Trophoblast cell (in vitro differentiated cells and primary cell): Measurements from ENCODE around the gene SPDYE1.
"Not testable (repeated sequence)": the region's sequence is repeated elsewhere in the genome, so short reads cannot be mapped to it uniquely, and the experiment has no call there.

Experiments
- DNase-seq, 2 donors: peaks; one replicate each; pipeline ENCODE4 v3.0.0-alpha.2; 2016
- H2AFZ ChIP-seq: 2 replicates; pipeline ENCODE4 v1.6.1; 2013; ENCODE audit warnings: low read length, moderate library complexity, mild to moderate bottlenecking; ENCODE audit not compliant: insufficient read depth, poor library complexity
- H2AK5ac ChIP-seq: 2 replicates; pipeline ENCODE4 v1.6.1; 2013; ENCODE audit warnings: mild to moderate bottlenecking, low read length
- H2BK120ac ChIP-seq: 2 replicates; pipeline ENCODE4 v1.6.1; 2013; ENCODE audit warnings: low read length, mild to moderate bottlenecking, moderate library complexity; ENCODE audit not compliant: insufficient read depth, poor library complexity
- H2BK12ac ChIP-seq: 2 replicates; pipeline ENCODE4 v1.6.1; 2013; ENCODE audit warnings: mild to moderate bottlenecking, low read length, moderate library complexity
- H2BK5ac ChIP-seq: 2 replicates; pipeline ENCODE4 v1.6.1; 2013; ENCODE audit warnings: low read length, low read depth, moderate library complexity, mild to moderate bottlenecking; ENCODE audit not compliant: poor library complexity
- H3K14ac ChIP-seq: 2 replicates; pipeline ENCODE4 v1.6.1; 2013; ENCODE audit warnings: mild to moderate bottlenecking, low read length
- H3K18ac ChIP-seq: 2 replicates; pipeline ENCODE4 v1.6.1; 2013; ENCODE audit warnings: mild to moderate bottlenecking, low read length
- H3K23ac ChIP-seq: 2 replicates; pipeline ENCODE4 v1.6.1; 2013; ENCODE audit warnings: low read length
- H3K27ac ChIP-seq: 2 replicates; pipeline ENCODE4 v1.5.1; 2013; ENCODE audit warnings: low read depth, mild to moderate bottlenecking, inconsistent platforms, low read length, moderate library complexity
- H3K27me3 ChIP-seq: 2 replicates; pipeline ENCODE4 v1.6.1; 2013; ENCODE audit warnings: inconsistent platforms, mild to moderate bottlenecking, low read length, moderate library complexity; ENCODE audit not compliant: insufficient read depth
- H3K36me3 ChIP-seq, 2 experiments: 1 replicate in 1 of 2; 2 replicates in 1 of 2; pipeline ENCODE4 v1.6.1; 2013; ENCODE audit warnings: low read length in 2 of 2, mild to moderate bottlenecking in 2 of 2, moderate library complexity in 1 of 2; ENCODE audit not compliant: insufficient read depth in 2 of 2, control insufficient read depth in 1 of 2
- H3K4ac ChIP-seq: 2 replicates; pipeline ENCODE4 v1.6.1; 2013; ENCODE audit warnings: low read depth, mild to moderate bottlenecking, low read length, moderate library complexity
- H3K4me1 ChIP-seq, 2 experiments: 1 replicate in 1 of 2; 2 replicates in 1 of 2; pipeline ENCODE4 v1.6.1; 2013; ENCODE audit warnings: low read length in 2 of 2, mild to moderate bottlenecking in 2 of 2, moderate library complexity in 1 of 2; ENCODE audit not compliant: insufficient read depth in 2 of 2, control insufficient read depth in 1 of 2
- H3K4me2 ChIP-seq: 2 replicates; pipeline ENCODE4 v1.6.1; 2013; ENCODE audit warnings: inconsistent platforms, mild to moderate bottlenecking, low read length, moderate library complexity
- H3K4me3 ChIP-seq: 2 replicates; pipeline ENCODE4 v1.5.1; 2013; ENCODE audit warnings: mild to moderate bottlenecking, low read depth, low read length, inconsistent platforms
- H3K79me1 ChIP-seq: one replicate; pipeline ENCODE4 v1.6.1; 2013; ENCODE audit warnings: low read length
- H3K79me2 ChIP-seq: 2 replicates; pipeline ENCODE4 v1.6.1; 2013; ENCODE audit warnings: low read length, mild to moderate bottlenecking; ENCODE audit not compliant: control insufficient read depth, insufficient read depth, poor library complexity
- H3K9ac ChIP-seq: 2 replicates; pipeline ENCODE4 v1.6.1; 2013; ENCODE audit warnings: mild to moderate bottlenecking, low read length
- H3K9me3 ChIP-seq: 2 replicates; pipeline ENCODE4 v1.6.1; 2013; ENCODE audit warnings: low read depth, mild to moderate bottlenecking, control low read depth, inconsistent platforms, low read length; ENCODE audit not compliant: insufficient read depth
- H4K12ac ChIP-seq: 2 replicates; pipeline ENCODE4 v1.6.1; 2013; ENCODE audit warnings: low read depth, mild to moderate bottlenecking, low read length, moderate library complexity
- H4K8ac ChIP-seq: 2 replicates; pipeline ENCODE4 v1.6.1; 2013; ENCODE audit warnings: low read depth, mild to moderate bottlenecking, low read length, moderate library complexity
- H4K91ac ChIP-seq: one replicate; pipeline ENCODE4 v1.6.1; 2013; ENCODE audit warnings: low read depth, mild to moderate bottlenecking, low read length, moderate library complexity
- WGBS: extraction: QIAGEN DNeasy Blood & Tissue Kit; methylation state at CpG from one replicate; pipeline ENCODE4 v1.1.7; 2013; ENCODE audit warnings: missing lambda C conversion rate; ENCODE audit not compliant: insufficient read length, insufficient coverage; ENCODE audit errors: extremely low coverage; 5-methylcytosine and 5-hydroxymethylcytosine counted together

SPDYE1 gene

DNA sequence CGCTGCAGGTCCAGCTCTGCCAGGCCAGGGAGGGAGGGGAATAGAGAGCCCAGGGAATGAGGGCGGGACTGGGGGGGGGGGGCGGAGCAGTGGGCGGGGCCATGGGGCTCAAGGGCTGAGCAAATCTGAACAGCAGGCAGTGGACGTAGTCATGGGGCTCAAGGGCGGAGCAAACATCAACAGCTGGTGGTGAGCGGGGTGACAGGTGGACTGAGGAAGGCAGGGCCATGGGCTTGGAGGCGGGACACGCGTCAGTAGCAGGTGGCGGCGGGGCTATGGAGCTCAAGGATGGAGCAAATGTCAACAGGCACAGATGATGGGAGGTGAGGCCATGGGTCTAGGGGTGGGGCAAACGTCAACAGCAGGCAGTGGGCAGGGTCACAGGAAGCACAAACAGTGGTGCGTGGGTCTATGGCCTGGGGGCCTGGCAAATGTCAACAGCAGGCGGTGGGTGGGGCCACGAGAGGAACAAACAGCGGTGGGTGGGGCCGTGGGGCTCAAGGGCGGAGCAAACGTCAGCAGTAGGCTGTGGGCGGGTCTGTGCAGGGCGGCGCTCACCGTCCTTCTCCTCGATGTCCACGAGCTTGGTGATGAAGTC is 41.4 kb downstream of the SPDYE1 start:
- no CpG with 5 or more reads among the region's 26 CpGs for WGBS
- H3K23ac ChIP-seq, H2BK12ac ChIP-seq: not testable (repeated sequence)

DNA sequence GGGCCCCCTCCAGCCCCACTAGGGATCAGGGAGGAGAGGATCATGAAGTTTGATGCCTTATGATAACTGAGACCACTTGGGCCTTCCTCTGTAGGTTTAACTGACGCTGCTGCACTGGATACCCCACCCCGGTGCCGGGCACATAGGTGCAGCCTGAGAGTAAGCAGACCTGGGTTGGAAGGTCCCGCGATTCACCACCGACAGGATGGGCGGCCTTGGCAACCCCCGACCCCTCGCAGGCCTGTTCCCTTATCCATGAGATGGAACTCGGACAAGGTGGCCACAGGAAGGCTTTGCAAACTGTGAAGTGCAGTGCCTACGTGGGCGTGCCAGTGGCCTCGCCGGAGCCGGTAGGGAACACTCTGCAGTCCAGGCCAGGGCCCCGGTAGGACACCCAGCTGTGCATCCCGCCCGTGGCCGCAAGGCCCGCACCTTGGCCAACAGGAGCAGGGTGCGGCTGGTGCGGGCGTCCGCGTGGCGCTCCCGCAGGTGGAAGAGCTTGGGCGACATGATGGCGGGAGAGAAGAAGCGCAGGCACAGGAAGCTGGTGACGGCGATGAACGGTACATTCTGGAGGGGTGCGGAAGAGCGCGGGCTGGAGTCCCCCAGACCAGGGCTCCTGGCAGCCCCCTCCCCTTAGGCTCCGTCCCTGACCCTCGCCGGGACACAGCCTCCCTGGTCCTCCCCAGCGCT is 42.2 kb downstream of the SPDYE1 start:
- not testable (repeated sequence) for H3K9me3 ChIP-seq, H2BK120ac ChIP-seq, DNase-seq, H2BK12ac ChIP-seq, H2BK5ac ChIP-seq, H3K79me1 ChIP-seq, H4K91ac ChIP-seq, H3K36me3 ChIP-seq, H3K4me3 ChIP-seq, H3K23ac ChIP-seq, H3K14ac ChIP-seq, H2AK5ac ChIP-seq, H3K27me3 ChIP-seq, H3K27ac ChIP-seq, H2AFZ ChIP-seq, H4K8ac ChIP-seq, H3K18ac ChIP-seq, H3K9ac ChIP-seq, H4K12ac ChIP-seq, H3K4ac ChIP-seq, H3K79me2 ChIP-seq
- H3K4me2 ChIP-seq, result peak overlapping the region; percentile 51
- H3K4me1 ChIP-seq, result peaks cover 4 to 12% of the 10 kb centered on the region in 2 experiments
- WGBS, result no CpG with 5 or more reads among the region's 40 CpGs

More for the DNA sequence above, 41.4 kb downstream of the SPDYE1 start:
- H3K9me3 ChIP-seq, H3K18ac ChIP-seq, H3K36me3 ChIP-seq, H3K14ac ChIP-seq, H3K27ac ChIP-seq, H3K79me2 ChIP-seq, H2AFZ ChIP-seq, H2BK120ac ChIP-seq, H3K4ac ChIP-seq, H3K79me1 ChIP-seq, H3K27me3 ChIP-seq, H3K9ac ChIP-seq, H2BK5ac ChIP-seq, H2AK5ac ChIP-seq, H4K12ac ChIP-seq, H4K91ac ChIP-seq, H4K8ac ChIP-seq: not testable (repeated sequence)
- Histone ChIP-seq H3K4me3 (peak overlapping the region; percentile 42), H3K4me1 (peaks cover 4 to 10% of the 10 kb centered on the region in 2 experiments), H3K4me2 (peak overlapping the region; percentile 46)
- peak; percentile 80 to 83 for DNase-seq

- Histone ChIP-seq H3K79me1 (peaks cover 10% of the 10 kb centered on the region), H3K4me1 (peaks cover 5 to 16% of the 10 kb centered on the region in 2 experiments), H3K4me2 (peak overlapping the region; percentile 51)
- H3K18ac ChIP-seq, H3K4ac ChIP-seq, H3K27ac ChIP-seq, H3K4me3 ChIP-seq, H4K8ac ChIP-seq, H3K36me3 ChIP-seq, H2BK120ac ChIP-seq, H2AFZ ChIP-seq, H3K14ac ChIP-seq, H4K91ac ChIP-seq, H3K23ac ChIP-seq, H3K9ac ChIP-seq, H4K12ac ChIP-seq, H2BK5ac ChIP-seq, H3K27me3 ChIP-seq, H2BK12ac ChIP-seq, H3K79me2 ChIP-seq, H2AK5ac ChIP-seq, H3K9me3 ChIP-seq: not testable (repeated sequence)
- no CpG with 5 or more reads among the region's 46 CpGs for WGBS
- peak in 1 of 2 donors; percentile 27 for DNase-seq
These were observed 42.8 kb downstream of the SPDYE1 start for GRCh38 chr7:44040493-44040891.

- H4K8ac ChIP-seq, result no peak overlapping the region
- H3K79me1 ChIP-seq, result peaks cover 10% of the 10 kb centered on the region
- no peak overlapping the region for H2BK120ac ChIP-seq
- no peak overlapping the region for H3K23ac ChIP-seq
- H3K9ac ChIP-seq, result no peak overlapping the region
- no peak overlapping the region for H2AK5ac ChIP-seq
- no peak overlapping the region for H2AFZ ChIP-seq
- peaks cover 12% of the 10 kb centered on the region for H3K79me2 ChIP-seq
- no peak for DNase-seq
- no peak overlapping the region for H4K12ac ChIP-seq
- no CpG with 5 or more reads among the region's 2 CpGs for WGBS
- H2BK12ac ChIP-seq, result no peak overlapping the region
- H3K4me2 ChIP-seq, result no peak overlapping the region
- H3K27me3 ChIP-seq, result no peaks in the 10 kb centered on the region
- H3K4me1 ChIP-seq, result peaks cover 7 to 18% of the 10 kb centered on the region in 2 experiments
- H3K36me3 ChIP-seq, result peaks cover 7 to 9% of the 10 kb centered on the region in 2 experiments
- no peak overlapping the region for H4K91ac ChIP-seq
- H3K9me3 ChIP-seq, result no peaks in the 10 kb centered on the region
- H3K27ac ChIP-seq, result no peak overlapping the region
- H3K18ac ChIP-seq, result no peak overlapping the region
- no peak overlapping the region for H2BK5ac ChIP-seq
- H3K14ac ChIP-seq, result no peak overlapping the region
- H3K4ac ChIP-seq, result no peak overlapping the region
- no peak overlapping the region for H3K4me3 ChIP-seq
These were observed 44.5 kb downstream of the SPDYE1 start for GRCh38 chr7:44042221-44042620.
